Loucy (cell line): ENCODE measurements around the gene STX16.

ENCODE experiments used
- H2AFZ ChIP-seq: fragments of 200-600 bp; sonication (generic); 2 replicates; pipeline ENCODE4 v1.6.0; 2016; ENCODE audit warnings: antibody characterized with exemption, mild to moderate bottlenecking, low read length, moderate library complexity
- H3F3A ChIP-seq: fragments of 200-600 bp; 2 replicates; pipeline ENCODE4 v1.6.0; 2016; ENCODE audit warnings: antibody characterized with exemption, low read depth, mild to moderate bottlenecking
- H3K27me3 ChIP-seq: fragments of 200-600 bp; sonication (generic); 2 replicates; pipeline ENCODE4 v1.6.1; 2014; ENCODE audit warnings: low read length, mild to moderate bottlenecking; ENCODE audit not compliant: insufficient read depth, poor library complexity, severe bottlenecking
- H3K36me3 ChIP-seq: fragments of 200-600 bp; sonication (generic); 2 replicates; pipeline ENCODE4 v1.6.1; 2016; ENCODE audit warnings: low read length; ENCODE audit not compliant: insufficient read depth
- H3K4me1 ChIP-seq: fragments of 200-600 bp; sonication (generic); 2 replicates; pipeline ENCODE4 v1.5.1; 2014; ENCODE audit warnings: low read length, mild to moderate bottlenecking; ENCODE audit not compliant: insufficient read depth, poor library complexity, severe bottlenecking
- H3K4me2 ChIP-seq: fragments of 200-600 bp; sonication (generic); 2 replicates; pipeline ENCODE4 v1.6.0; 2014; ENCODE audit warnings: antibody characterized with exemption, low read length, low read depth, mild to moderate bottlenecking; ENCODE audit not compliant: poor library complexity, severe bottlenecking
- H3K4me3 ChIP-seq: fragments of 200-600 bp; sonication (generic); 2 replicates; pipeline ENCODE4 v1.5.1; 2014; ENCODE audit warnings: low read length, mild to moderate bottlenecking, mixed read lengths; ENCODE audit not compliant: poor library complexity, severe bottlenecking
- H3K79me2 ChIP-seq: fragments of 200-600 bp; sonication (generic); 2 replicates; pipeline ENCODE4 v1.6.1; 2014; ENCODE audit warnings: low read length; ENCODE audit not compliant: insufficient read depth
- H3K9ac ChIP-seq: fragments of 200-600 bp; sonication (generic); 2 replicates; pipeline ENCODE4 v1.6.0; 2014; ENCODE audit warnings: mild to moderate bottlenecking, low read depth, low read length, moderate library complexity; ENCODE audit not compliant: poor library complexity, severe bottlenecking
- H3K9me2 ChIP-seq: fragments of 200-600 bp; sonication (generic); replicated peaks from 2 replicates; pipeline ENCODE4 v1.6.1; 2016; ENCODE audit warnings: low read depth, low read length, mixed read lengths
- H3K9me3 ChIP-seq: fragments of 200-600 bp; sonication (generic); 2 replicates; pipeline ENCODE4 v1.6.1; 2014; ENCODE audit warnings: mild to moderate bottlenecking, antibody characterized with exemption, low read length, low read depth; ENCODE audit not compliant: insufficient read depth
- H4K20me1 ChIP-seq: fragments of 200-600 bp; sonication (generic); 2 replicates; pipeline ENCODE4 v1.6.0; 2014; ENCODE audit warnings: antibody characterized with exemption, low read length, mild to moderate bottlenecking; ENCODE audit not compliant: insufficient read depth, poor library complexity, severe bottlenecking
- EZH2phosphoT487 ChIP-seq: fragments of 200-600 bp; IDR thresholded peaks from 2 replicates; pipeline ENCODE4 v1.6.1; 2018; ENCODE audit warnings: antibody characterized with exemption, mild to moderate bottlenecking, moderate library complexity, borderline replicate concordance
- TF ChIP-seq, protein P1 (sequence below): fragments of 200-600 bp; sonication (generic); conservative IDR thresholded peaks from 2 replicates; pipeline ENCODE4 v1.5.1; 2014; ENCODE audit warnings: mild to moderate bottlenecking, antibody characterized with exemption, low read length

Gene STX16

DNA sequence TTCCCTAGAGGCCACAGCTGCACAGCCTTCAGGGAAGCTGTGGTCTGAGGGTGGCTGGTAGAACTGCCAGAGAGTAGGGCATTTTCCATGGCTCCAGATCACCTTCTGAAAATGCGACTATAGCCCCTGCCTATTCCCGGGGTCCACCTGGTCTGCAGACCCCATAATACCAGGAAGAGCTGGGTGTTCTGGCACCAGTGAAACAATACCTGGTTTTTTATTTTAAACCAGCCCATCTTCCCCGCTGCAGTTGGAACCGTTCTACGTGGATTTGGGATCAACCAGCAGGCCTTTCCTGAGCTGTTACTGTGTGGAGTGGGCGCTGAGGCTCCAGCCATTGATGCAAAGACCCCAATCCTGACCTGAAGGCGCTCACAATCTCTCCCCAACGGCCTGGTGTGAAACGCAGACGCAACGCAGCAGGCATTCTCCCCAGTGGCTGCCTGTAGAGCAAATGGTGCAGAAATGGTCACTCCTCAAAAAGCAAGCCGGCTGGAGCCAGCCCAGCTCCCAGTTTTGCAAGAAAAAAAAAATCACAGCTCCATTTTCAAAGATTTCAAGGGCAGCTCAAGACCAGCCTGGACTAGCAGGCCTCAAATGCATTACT lies 52.8 kb downstream of the STX16 start:
- Histone ChIP-seq H3K4me1 (no peaks in the 10 kb centered on the region), H3K27me3 (no peaks in the 10 kb centered on the region), H3K79me2 (no peaks in the 10 kb centered on the region), H3K4me2 (no peak overlapping the region), H2AFZ (no peak overlapping the region), H3K9me2 (no peaks in the 10 kb centered on the region), H3K4me3 (no peak overlapping the region), H3K9me3 (no peaks in the 10 kb centered on the region), H3F3A (no peaks in the 10 kb centered on the region), H3K9ac (no peak overlapping the region), H3K36me3 (no peaks in the 10 kb centered on the region; the same call in 1 of the 2 replicates), H4K20me1 (no peaks in the 10 kb centered on the region)
- TF ChIP-seq, protein P1, sequence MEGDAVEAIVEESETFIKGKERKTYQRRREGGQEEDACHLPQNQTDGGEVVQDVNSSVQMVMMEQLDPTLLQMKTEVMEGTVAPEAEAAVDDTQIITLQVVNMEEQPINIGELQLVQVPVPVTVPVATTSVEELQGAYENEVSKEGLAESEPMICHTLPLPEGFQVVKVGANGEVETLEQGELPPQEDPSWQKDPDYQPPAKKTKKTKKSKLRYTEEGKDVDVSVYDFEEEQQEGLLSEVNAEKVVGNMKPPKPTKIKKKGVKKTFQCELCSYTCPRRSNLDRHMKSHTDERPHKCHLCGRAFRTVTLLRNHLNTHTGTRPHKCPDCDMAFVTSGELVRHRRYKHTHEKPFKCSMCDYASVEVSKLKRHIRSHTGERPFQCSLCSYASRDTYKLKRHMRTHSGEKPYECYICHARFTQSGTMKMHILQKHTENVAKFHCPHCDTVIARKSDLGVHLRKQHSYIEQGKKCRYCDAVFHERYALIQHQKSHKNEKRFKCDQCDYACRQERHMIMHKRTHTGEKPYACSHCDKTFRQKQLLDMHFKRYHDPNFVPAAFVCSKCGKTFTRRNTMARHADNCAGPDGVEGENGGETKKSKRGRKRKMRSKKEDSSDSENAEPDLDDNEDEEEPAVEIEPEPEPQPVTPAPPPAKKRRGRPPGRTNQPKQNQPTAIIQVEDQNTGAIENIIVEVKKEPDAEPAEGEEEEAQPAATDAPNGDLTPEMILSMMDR = no peak
- TF ChIP-seq EZH2phosphoT487 = no peak

DNA sequence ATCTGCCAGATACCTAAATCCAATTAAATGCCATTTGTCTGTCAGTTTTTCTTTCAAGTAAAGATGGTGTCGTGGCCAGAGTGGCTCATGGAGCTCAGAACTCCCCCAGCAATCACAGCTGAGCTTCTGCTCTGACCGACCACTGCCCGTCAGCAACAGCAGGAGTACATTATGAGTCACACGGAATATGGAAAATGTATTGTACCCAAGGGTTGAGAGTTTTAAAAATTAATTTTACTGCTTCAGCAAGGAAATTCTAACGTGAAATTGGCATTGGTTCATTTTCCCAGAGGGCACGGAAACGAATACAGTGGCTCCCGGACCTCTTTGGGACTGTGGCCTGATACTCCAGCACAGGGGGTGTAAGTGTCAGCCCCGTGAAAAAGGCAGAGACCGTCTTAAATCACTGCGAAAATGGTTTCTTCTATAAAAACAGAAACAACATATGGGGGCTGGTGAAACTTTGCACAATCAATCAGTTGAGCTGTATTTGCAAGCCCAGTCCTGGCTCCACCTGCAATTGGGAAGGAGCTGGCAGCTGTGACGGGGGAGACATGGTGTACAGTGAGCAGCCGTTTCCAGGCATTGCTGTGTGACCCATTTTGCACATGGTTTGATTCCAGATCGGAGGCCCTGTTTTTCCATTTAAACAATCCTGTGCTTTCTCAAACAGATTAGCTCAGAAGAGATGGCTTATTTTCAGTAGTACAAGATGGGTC lies 54.3 kb downstream of the STX16 start:
- Histone ChIP-seq H3F3A (no peaks in the 10 kb centered on the region), H3K79me2 (no peaks in the 10 kb centered on the region), H3K36me3 (no peaks in the 10 kb centered on the region; the same call in 1 of the 2 replicates), H3K4me1 (no peaks in the 10 kb centered on the region), H3K27me3 (no peaks in the 10 kb centered on the region), H3K4me2 (no peak overlapping the region), H3K9ac (no peak overlapping the region), H4K20me1 (no peaks in the 10 kb centered on the region), H3K4me3 (no peak overlapping the region), H3K9me3 (no peaks in the 10 kb centered on the region), H2AFZ (no peak overlapping the region), H3K9me2 (no peaks in the 10 kb centered on the region)
- TF ChIP-seq, protein P1 = no peak
- no peak for TF ChIP-seq EZH2phosphoT487

- Histone ChIP-seq H4K20me1 (no peaks in the 10 kb centered on the region), H3F3A (no peaks in the 10 kb centered on the region), H3K4me1 (no peaks in the 10 kb centered on the region), H3K36me3 (no peaks in the 10 kb centered on the region; the same call in 1 of the 2 replicates), H3K4me3 (no peak overlapping the region), H3K9ac (no peak overlapping the region), H3K79me2 (no peaks in the 10 kb centered on the region), H3K9me3 (no peaks in the 10 kb centered on the region), H3K4me2 (no peak overlapping the region), H3K27me3 (no peaks in the 10 kb centered on the region), H2AFZ (no peak overlapping the region), H3K9me2 (no peaks in the 10 kb centered on the region)
- TF ChIP-seq, protein P1 = no peak
- TF ChIP-seq EZH2phosphoT487 = no peak
Measured at GRCh38 chr20:58706150-58706892, 55.2 kb downstream of the STX16 start.
